Right lobe of liver (tissue), 6 donors: ENCODE results near the gene TROAP. TPM values are rescaled to one million over a fixed set of nuclear protein-coding genes. Genes with fewer than 3 reads are reported as not detected.

Source experiments
- ATAC-seq, 4 donors: fragments of 200-7000 bp; cut with Tn5 transposase; one replicate each; pipeline ENCODE4 v1.9.1; 2020; ENCODE audit warnings: mild to moderate bottlenecking in 4 of 4, moderate library complexity in 4 of 4
- DNase-seq, 3 donors: peaks; one replicate each; pipeline ENCODE4 v3.0.0-alpha.2; 2020
- H3K27ac ChIP-seq, 3 donors: fragments of 200-600 bp; one replicate each; pipeline ENCODE4 v1.8.0; 2022
- H3K27me3 ChIP-seq, 2 donors: fragments of 200-600 bp; one replicate each; pipeline ENCODE4 v1.8.0; 2022
- H3K36me3 ChIP-seq, 4 donors: fragments of 200-600 bp; sonication (generic) in 1 of 4; one replicate each; pipeline versions ENCODE4 v1.5.1 to v1.8.0; 2017 to 2022; ENCODE audit warnings: control low read depth in 1 of 4
- H3K4me1 ChIP-seq, 4 donors: fragments of 200-600 bp; sonication (generic) in 1 of 4; one replicate each; pipeline versions ENCODE4 v1.5.1 to v1.8.0; 2017 to 2022; ENCODE audit warnings: control low read depth in 1 of 4
- H3K4me3 ChIP-seq, 3 donors: fragments of 200-600 bp; one replicate each; pipeline ENCODE4 v1.8.0; 2022
- H3K9me3 ChIP-seq, 4 donors: fragments of 200-600 bp; sonication (generic) in 1 of 4; one replicate each; pipeline versions ENCODE4 v1.5.1 to v1.8.0; 2017 to 2022; ENCODE audit warnings: control low read depth in 1 of 4
- CTCF ChIP-seq, 4 donors: fragments of 200-600 bp in 3 of 4; fragments of 450-650 bp in 1 of 4; IDR thresholded peaks; one replicate each; pipeline versions ENCODE4 v1.5.1 to v1.8.0; 2016 to 2022; ENCODE audit warnings: antibody characterized with exemption in 4 of 4, mild to moderate bottlenecking in 2 of 4
- POLR2A ChIP-seq: fragments of 450-650 bp; IDR thresholded peaks from one replicate; pipeline ENCODE4 v1.6.1; 2017; ENCODE audit warnings: antibody characterized with exemption, mild to moderate bottlenecking
- WGBS: methylation state at CpG from one replicate; pipeline ENCODE4 v1.1.6; 2018; ENCODE audit warnings: low coverage, low lambda C conversion rate; ENCODE audit not compliant: insufficient coverage; ENCODE audit errors: missing lambda C conversion rate; 5-methylcytosine and 5-hydroxymethylcytosine counted together
- intact Hi-C, 2 donors: fragments of 100-400 bp; cut with DNase I; formaldehyde crosslinking; loops; one replicate each; pipeline versions ENCODE4 v1.11.2 to v1.14.1; 2022
- total RNA-seq, 6 experiments: library from RNA; depleted of rRNA in 2 of 6; stranded (reverse); fragments of >200 nt in 2 of 6; fragmentation: NEBNext Ultra II Directional in 3 of 6; extraction: Animal tissue kit (Norgen Biotek cat#: 25700) in 3 of 6; gene quantifications; one replicate each; pipeline versions ENCODE4 v1.1.0 to v1.2.4, GENCODE V29; 2016 to 2023
- donor health status: DM: no; HTN: yes; CAD: no.
- donor health status: DM: no; HTN: no; CAD: no.
- donor health status: DM: no; HTN: no; CAD: no.
- donor health status: DM: no; HTN: yes; CAD: no.
- donor health status: DM: no; HTN: yes; CAD: no.

TROAP gene
- total RNA-seq, 6 experiments from 2014 or later: 0.24 to 2.6 (median 0.93) TPM

GRCh38 chr12:49283541-49284429 lies 39.3 kb upstream of the TROAP start:
- ATAC-seq: peak in 1 of 4 donors; percentile 21
- H3K27ac ChIP-seq: no peak overlapping the region
- intact Hi-C loops: no loop called here
- WGBS: 69% methylated on average over 6 of the region's 25 CpGs
- DNase-seq: no peak
- H3K27me3 ChIP-seq: no peaks in the 10 kb centered on the region
- TF ChIP-seq CTCF (IDR thresholded peaks at IDR 0.05) (no peak), POLR2A (no peak)
- H3K4me1 ChIP-seq: peaks cover 0 to 4% (median 0%) of the 10 kb centered on the region in 4 donors
- no peak overlapping the region for H3K4me3 ChIP-seq
- no peaks in the 10 kb centered on the region for H3K36me3 ChIP-seq
- H3K9me3 ChIP-seq: no peaks in the 10 kb centered on the region

GRCh38 chr12:49284672-49285071 lies 38.4 kb upstream of the TROAP start:
- Histone ChIP-seq H3K36me3 (no peaks in the 10 kb centered on the region), H3K9me3 (no peaks in the 10 kb centered on the region), H3K27ac (no peak overlapping the region), H3K27me3 (no peaks in the 10 kb centered on the region), H3K4me3 (no peak overlapping the region), H3K4me1 (no peaks in the 10 kb centered on the region)
- DNase-seq: no peak
- intact Hi-C loops: no loop called here
- no peak for ATAC-seq
- WGBS: 69% methylated on average over 3 of the region's 4 CpGs
- no peak for TF ChIP-seq POLR2A
- no peak for TF ChIP-seq CTCF (IDR thresholded peaks at IDR 0.05)

GRCh38 chr12:49287876-49288275 lies 35.2 kb upstream of the TROAP start:
- TF ChIP-seq POLR2A (no peak), CTCF (IDR thresholded peaks at IDR 0.05) (no peak)
- WGBS: 23% methylated on average over 4 of the region's 6 CpGs
- DNase-seq (no peak), ATAC-seq (peak in 1 of 4 donors; percentile 23)
- no peaks in the 10 kb centered on the region for H3K27me3 ChIP-seq
- H3K27ac ChIP-seq: no peak overlapping the region
- intact Hi-C loops: no loop called here
- no peak overlapping the region for H3K4me3 ChIP-seq
- no peaks in the 10 kb centered on the region for H3K4me1 ChIP-seq
- H3K9me3 ChIP-seq: no peaks in the 10 kb centered on the region
- H3K36me3 ChIP-seq: no peaks in the 10 kb centered on the region

- Histone ChIP-seq H3K27me3 (no peaks in the 10 kb centered on the region), H3K4me3 (no peak overlapping the region), H3K27ac (no peak overlapping the region), H3K36me3 (no peaks in the 10 kb centered on the region), H3K9me3 (no peaks in the 10 kb centered on the region), H3K4me1 (no peaks in the 10 kb centered on the region)
- ATAC-seq (peak; percentile 70 to 88 (median 84)), DNase-seq (no peak)
- intact Hi-C loops: no loop called here
- WGBS: 7% methylated on average over 11 of the region's 11 CpGs
- TF ChIP-seq CTCF (IDR thresholded peaks at IDR 0.05) (peak; percentile 76 to 88 (median 82)), POLR2A (no peak)
These were observed 34.6 kb upstream of the TROAP start for GRCh38 chr12:49288412-49288853.
